Measurements from ENCODE around the gene CD2BP2. TPM values are rescaled to one million over a fixed set of nuclear protein-coding genes. Genes with fewer than 3 reads are reported as not detected.
"Not testable (repeated sequence)": the region's sequence is repeated elsewhere in the genome, so short reads cannot be mapped to it uniquely, and the experiment has no call there.

The CD2BP2 gene
- total RNA-seq, 1 donor from 2014 or later: 29.2 TPM

GRCh38 chr16:30340621-30341020 is 14.5 kb downstream of the CD2BP2 start:
- Histone ChIP-seq H3K27me3 (no peaks in the 10 kb centered on the region), H3K36me3 (no peaks in the 10 kb centered on the region), H3K27ac (no peak overlapping the region), H3K9me3 (no peaks in the 10 kb centered on the region), H3K4me3 (no peak overlapping the region), H3K4me1 (peaks cover 7% of the 10 kb centered on the region)
- TF ChIP-seq POLR2AphosphoS5 (IDR thresholded peaks at IDR 0.05; ENCODE audit: insufficient read depth in 1 of 2, low read depth in 1 of 2) (no peak), POLR2A (IDR thresholded peaks at IDR 0.05) (no peak)
- TF ChIP-seq, protein P1, sequence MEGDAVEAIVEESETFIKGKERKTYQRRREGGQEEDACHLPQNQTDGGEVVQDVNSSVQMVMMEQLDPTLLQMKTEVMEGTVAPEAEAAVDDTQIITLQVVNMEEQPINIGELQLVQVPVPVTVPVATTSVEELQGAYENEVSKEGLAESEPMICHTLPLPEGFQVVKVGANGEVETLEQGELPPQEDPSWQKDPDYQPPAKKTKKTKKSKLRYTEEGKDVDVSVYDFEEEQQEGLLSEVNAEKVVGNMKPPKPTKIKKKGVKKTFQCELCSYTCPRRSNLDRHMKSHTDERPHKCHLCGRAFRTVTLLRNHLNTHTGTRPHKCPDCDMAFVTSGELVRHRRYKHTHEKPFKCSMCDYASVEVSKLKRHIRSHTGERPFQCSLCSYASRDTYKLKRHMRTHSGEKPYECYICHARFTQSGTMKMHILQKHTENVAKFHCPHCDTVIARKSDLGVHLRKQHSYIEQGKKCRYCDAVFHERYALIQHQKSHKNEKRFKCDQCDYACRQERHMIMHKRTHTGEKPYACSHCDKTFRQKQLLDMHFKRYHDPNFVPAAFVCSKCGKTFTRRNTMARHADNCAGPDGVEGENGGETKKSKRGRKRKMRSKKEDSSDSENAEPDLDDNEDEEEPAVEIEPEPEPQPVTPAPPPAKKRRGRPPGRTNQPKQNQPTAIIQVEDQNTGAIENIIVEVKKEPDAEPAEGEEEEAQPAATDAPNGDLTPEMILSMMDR (IDR thresholded peaks at IDR 0.05): no peak
- intact Hi-C loops (cut with DNase I): no loop called here
- peak; percentile 22 to 42 for DNase-seq (ENCODE audit: extremely low spot score in 2 of 2)

DNA sequence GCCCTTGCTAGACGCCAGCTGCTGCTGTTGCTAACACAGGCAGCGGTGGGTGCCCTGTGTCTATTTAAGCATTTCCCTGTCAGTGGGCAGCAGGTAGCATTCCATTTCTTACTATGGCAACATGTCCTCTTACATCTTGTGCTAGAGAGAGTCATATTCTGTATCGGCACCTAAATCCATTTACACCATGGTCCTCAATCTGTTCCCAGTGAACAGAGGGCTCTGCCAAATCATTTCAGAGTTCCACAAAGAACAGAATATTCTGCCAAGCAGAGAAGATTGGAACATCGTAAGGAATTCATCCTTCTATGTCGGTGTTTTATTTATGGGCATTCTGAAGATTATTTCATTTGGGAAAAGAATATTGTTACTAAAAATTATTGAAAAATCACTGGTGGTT is 16.4 kb downstream of the CD2BP2 start:
- H3K9me3 ChIP-seq; H3K36me3 ChIP-seq; intact Hi-C loops (cut with DNase I); H3K27ac ChIP-seq; H3K27me3 ChIP-seq; H3K4me3 ChIP-seq; H3K4me1 ChIP-seq: not testable (repeated sequence)
- DNase-seq (ENCODE audit: extremely low spot score in 2 of 2): peak in 1 of 2 donors; percentile 7

- peak in 1 of 2 donors; percentile 12 for DNase-seq (ENCODE audit: extremely low spot score in 2 of 2)
- H3K9me3 ChIP-seq; intact Hi-C loops (cut with DNase I): not testable (repeated sequence)
Measured at GRCh38 chr16:30337964-30338357, 17.1 kb downstream of the CD2BP2 start.

DNA sequence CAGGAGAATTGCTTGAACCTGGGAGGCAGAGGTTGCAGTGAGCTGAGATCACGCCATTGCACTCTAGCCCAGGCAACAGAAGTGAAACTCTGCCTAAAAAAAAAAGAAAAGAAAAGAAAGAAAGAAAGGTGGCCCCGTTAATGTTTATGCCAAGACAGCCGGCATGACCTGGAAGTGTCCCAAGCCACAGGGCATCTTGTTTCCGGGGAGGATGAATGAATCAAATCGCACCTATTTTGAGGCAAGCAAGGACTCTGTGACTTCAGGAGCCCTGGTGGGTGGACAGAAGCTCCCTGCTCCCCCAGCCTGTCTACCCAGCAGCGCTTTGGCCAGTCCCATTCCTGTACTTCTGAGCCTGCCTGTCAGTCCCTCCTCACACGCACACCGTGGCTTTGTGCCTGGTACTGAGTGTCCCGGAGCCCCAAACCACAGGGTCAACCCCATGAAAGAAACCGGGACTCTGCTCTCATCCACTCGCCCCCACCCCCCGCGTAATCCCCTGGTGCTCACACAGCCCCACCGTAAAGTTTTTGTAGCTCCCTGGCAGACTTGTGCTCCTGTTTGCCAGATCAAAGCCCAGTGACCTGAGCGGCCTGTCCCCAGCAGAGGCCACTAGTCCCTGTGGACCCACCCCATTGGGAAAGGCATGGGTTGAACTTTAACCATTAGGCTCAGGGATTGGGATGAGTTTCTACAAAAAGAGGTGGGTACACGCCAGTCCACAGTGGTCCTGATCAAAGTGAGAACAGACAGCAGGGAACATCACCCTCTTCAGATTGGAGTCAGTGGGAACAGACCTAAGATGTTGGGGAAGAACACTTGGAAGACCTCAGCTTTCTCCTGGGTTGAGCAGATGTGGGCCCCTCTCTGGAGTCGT is 19.3 kb downstream of the CD2BP2 start:
- H3K4me3 ChIP-seq: peak overlapping the region; percentile 75 to 79
- H3K9me3 ChIP-seq: no peaks in the 10 kb centered on the region
- peak in 1 of 2 donors; percentile 77 for DNase-seq (ENCODE audit: extremely low spot score in 2 of 2)
- intact Hi-C loops (cut with DNase I): no loop called here
- peak overlapping the region; percentile 93 for H3K27ac ChIP-seq
- no peaks in the 10 kb centered on the region for H3K27me3 ChIP-seq
- peaks cover 8% of the 10 kb centered on the region for H3K4me1 ChIP-seq
- no peaks in the 10 kb centered on the region for H3K36me3 ChIP-seq
- TF ChIP-seq, protein P1 (IDR thresholded peaks at IDR 0.05): no peak
- TF ChIP-seq POLR2AphosphoS5 (IDR thresholded peaks at IDR 0.05; ENCODE audit: insufficient read depth in 1 of 2, low read depth in 1 of 2) (no peak), POLR2A (IDR thresholded peaks at IDR 0.05) (no peak)

More at GRCh38 chr16:30337964-30338357, 17.1 kb downstream of the CD2BP2 start:
- not testable (repeated sequence) for H3K4me3 ChIP-seq, H3K27me3 ChIP-seq, H3K36me3 ChIP-seq, H3K4me1 ChIP-seq, H3K27ac ChIP-seq

DNA sequence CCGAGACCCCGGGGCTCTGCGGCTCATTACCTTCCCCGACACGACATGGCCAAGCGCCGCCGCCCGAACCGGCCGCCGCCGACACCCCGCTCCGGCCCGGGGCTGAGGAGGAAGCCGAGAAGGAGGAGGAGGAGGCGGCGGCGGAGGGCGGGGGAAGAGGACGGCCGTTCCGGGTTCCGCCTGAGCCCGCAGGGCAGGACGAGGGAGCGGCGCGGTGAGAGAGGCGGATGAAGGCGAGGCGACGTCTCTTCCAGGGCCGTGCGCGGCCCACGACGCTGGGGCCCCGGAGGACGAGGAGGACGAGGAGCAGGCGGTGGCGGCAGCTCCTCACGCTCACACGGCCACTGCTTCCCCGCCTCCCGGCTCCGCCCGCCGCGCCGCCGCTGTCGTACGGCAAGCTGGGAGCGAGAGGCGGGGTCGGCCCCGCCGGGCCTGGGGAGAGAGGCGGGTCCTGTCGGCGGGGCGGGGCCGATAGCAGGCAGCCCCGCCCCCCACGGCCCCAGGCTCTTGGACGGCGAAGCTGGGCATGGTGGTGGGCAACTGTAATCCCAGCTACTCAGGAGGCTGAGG is 20.0 kb downstream of the CD2BP2 start:
- peak in 1 of 2 donors; percentile 93 for DNase-seq (ENCODE audit: extremely low spot score in 2 of 2)
- H3K27me3 ChIP-seq; intact Hi-C loops (cut with DNase I); H3K9me3 ChIP-seq; H3K36me3 ChIP-seq; H3K4me1 ChIP-seq: not testable (repeated sequence)
- Histone ChIP-seq H3K27ac (peak overlapping the region; percentile 93), H3K4me3 (peak overlapping the region; percentile 75 to 79)
- TF ChIP-seq POLR2AphosphoS5 (IDR thresholded peaks at IDR 0.05; ENCODE audit: insufficient read depth in 1 of 2, low read depth in 1 of 2) (peak in 1 of 2 donors; percentile 75), POLR2A (IDR thresholded peaks at IDR 0.05) (peak in 1 of 2 donors; percentile 69)

GRCh38 chr16:30334473-30334989 is 20.6 kb downstream of the CD2BP2 start:
- H3K27ac ChIP-seq: peak overlapping the region; percentile 93
- H3K27me3 ChIP-seq; intact Hi-C loops (cut with DNase I): not testable (repeated sequence)

GRCh38 chr16:30324220-30324619 is 30.9 kb downstream of the CD2BP2 start:
- H3K27ac ChIP-seq; H3K4me3 ChIP-seq; H3K27me3 ChIP-seq; H3K9me3 ChIP-seq; DNase-seq (ENCODE audit: extremely low spot score in 2 of 2); intact Hi-C loops (cut with DNase I); H3K4me1 ChIP-seq; H3K36me3 ChIP-seq: not testable (repeated sequence)

More at GRCh38 chr16:30334473-30334989, 20.6 kb downstream of the CD2BP2 start:
- not testable (repeated sequence) for H3K9me3 ChIP-seq, H3K36me3 ChIP-seq, H3K4me1 ChIP-seq
- H3K4me3 ChIP-seq: peak overlapping the region; percentile 75 to 79
- DNase-seq (ENCODE audit: extremely low spot score in 2 of 2): peak in 1 of 2 donors; percentile 79

DNA sequence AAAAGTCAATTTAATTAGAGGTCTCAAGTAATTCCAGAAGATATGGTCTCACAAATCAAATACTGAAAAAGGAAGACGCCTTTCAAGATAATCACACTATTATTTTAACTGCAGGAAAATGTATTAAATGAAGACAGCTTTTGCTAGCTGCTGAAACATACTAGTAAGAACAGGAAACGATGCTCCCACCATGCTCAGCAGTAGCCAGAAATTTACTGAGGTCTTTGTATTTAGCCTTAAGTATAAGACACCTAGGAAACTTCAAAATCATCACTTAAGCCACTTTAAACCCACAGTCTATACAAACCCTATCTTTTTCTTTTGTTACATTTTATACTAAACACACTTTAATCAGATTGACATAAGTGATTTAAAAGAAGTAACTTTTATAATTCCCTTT is 36.5 kb downstream of the CD2BP2 start:
- DNase-seq (ENCODE audit: extremely low spot score in 2 of 2); H3K9me3 ChIP-seq; H3K4me3 ChIP-seq; H3K4me1 ChIP-seq; intact Hi-C loops (cut with DNase I); H3K27ac ChIP-seq; H3K27me3 ChIP-seq; H3K36me3 ChIP-seq: not testable (repeated sequence)

GRCh38 chr16:30310937-30311336 is 44.2 kb downstream of the CD2BP2 start:
- intact Hi-C loops (cut with DNase I); H3K4me1 ChIP-seq: not testable (repeated sequence)

GRCh38 chr16:30309255-30309654 is 45.9 kb downstream of the CD2BP2 start:
- DNase-seq (ENCODE audit: extremely low spot score in 2 of 2); intact Hi-C loops (cut with DNase I); H3K27ac ChIP-seq: not testable (repeated sequence)

More at GRCh38 chr16:30310937-30311336, 44.2 kb downstream of the CD2BP2 start:
- H3K36me3 ChIP-seq; DNase-seq (ENCODE audit: extremely low spot score in 2 of 2); H3K4me3 ChIP-seq; H3K9me3 ChIP-seq; H3K27me3 ChIP-seq; H3K27ac ChIP-seq: not testable (repeated sequence)

More at GRCh38 chr16:30309255-30309654, 45.9 kb downstream of the CD2BP2 start:
- H3K4me3 ChIP-seq, H3K9me3 ChIP-seq, H3K4me1 ChIP-seq, H3K36me3 ChIP-seq, H3K27me3 ChIP-seq: not testable (repeated sequence)

All from vagina (tissue), 2 donors.